Measurements from ENCODE around the gene TRIM66. TPM values are rescaled to one million over a fixed set of nuclear protein-coding genes. Genes with fewer than 3 reads are reported as not detected.

TRIM66 gene
- total RNA-seq, 1 experiment from 2014 or later = 2.1 TPM

DNA sequence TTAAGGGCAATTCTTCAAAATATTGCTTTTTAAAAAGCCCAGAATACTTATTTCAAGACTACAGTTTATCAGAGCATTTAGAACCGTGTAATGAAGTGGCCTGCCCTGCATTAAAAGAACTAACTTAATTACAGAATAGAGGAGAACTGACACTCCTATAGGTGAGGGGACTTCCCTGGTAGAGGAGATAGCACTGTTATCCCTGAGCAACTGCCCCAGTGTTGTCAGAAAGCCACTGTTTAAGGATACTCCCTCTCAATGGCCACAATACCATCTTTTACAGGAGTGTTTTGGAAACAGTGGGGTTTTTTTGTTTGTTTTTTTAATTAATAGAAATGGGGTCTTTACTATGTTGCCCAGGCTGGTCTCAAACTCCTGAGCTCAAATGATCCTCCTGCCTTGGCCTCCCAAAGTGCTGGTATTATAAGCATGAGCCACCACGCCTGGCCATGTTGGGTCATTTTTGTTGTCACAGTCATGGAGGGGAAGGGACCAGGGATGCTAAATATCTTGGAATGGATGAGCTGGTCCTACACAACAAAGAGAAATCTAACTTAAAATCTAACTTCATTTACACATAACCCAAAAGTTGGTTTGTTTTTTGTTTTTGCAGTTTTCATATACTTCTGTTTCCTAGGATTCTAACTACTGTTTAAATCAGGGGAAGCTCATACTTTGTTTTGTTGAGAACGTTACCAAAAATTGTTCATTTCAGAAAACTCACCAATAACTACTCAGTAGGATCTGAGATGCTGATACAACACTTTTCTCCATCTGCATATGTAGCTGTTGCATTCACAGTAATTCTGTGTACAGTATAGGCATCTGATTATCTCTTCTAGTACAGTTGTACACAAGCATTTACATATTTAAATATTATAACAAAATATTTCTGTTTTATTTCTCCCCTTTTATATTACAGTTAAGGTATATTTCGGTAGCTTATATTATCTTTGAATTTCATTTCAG, 8.2 kb upstream of the TRIM66 start:
- Histone ChIP-seq H3K79me1 (ENCODE audit: insufficient read depth, low read depth, low read length, poor library complexity, severe bottlenecking) (no peaks in the 10 kb centered on the region), H3K79me2 (ENCODE audit: insufficient read depth, low read length) (no peaks in the 10 kb centered on the region; the same call in 1 of the 2 replicates), H3K18ac (ENCODE audit: insufficient read length, low read depth, low read length) (no peak overlapping the region), H2AK5ac (ENCODE audit: insufficient read length, low read length) (no peak overlapping the region), H2BK12ac (ENCODE audit: insufficient read length, low read depth, low read length) (no peak overlapping the region), H3K4me2 (ENCODE audit: insufficient read depth, insufficient read length, low read length) (no peak overlapping the region), H3K14ac (ENCODE audit: insufficient read depth, low read length) (no peak overlapping the region), H3K9me3 (ENCODE audit: control insufficient read depth, low read depth, low read length) (no peaks in the 10 kb centered on the region), H3K23ac (ENCODE audit: insufficient read length, low read depth, low read length) (no peak overlapping the region), H2BK5ac (ENCODE audit: insufficient read length, low read length) (no peak overlapping the region), H3K23me2 (ENCODE audit: insufficient read length, low read depth, low read length, poor library complexity, severe bottlenecking) (peaks cover 4% of the 10 kb centered on the region), H4K5ac (ENCODE audit: insufficient read length, low read depth, low read length) (no peak overlapping the region), H2AFZ (ENCODE audit: low read length) (no peak overlapping the region), H4K8ac (replicated peaks; ENCODE audit: insufficient read length, low read depth, low read length) (no peak overlapping the region), H2BK120ac (ENCODE audit: low read depth, low read length, poor library complexity, severe bottlenecking) (no peak overlapping the region), H3K56ac (ENCODE audit: insufficient read length, low read depth, low read length) (no peak overlapping the region), H4K91ac (ENCODE audit: insufficient read length, low read depth, low read length) (no peak overlapping the region), H3K9ac (ENCODE audit: extremely low read depth, insufficient read length, low read length) (no peak overlapping the region), H2BK20ac (ENCODE audit: low read depth, low read length, poor library complexity, severe bottlenecking) (no peak overlapping the region), H3T11ph (ENCODE audit: low read length) (no peak overlapping the region), H2BK15ac (ENCODE audit: low read depth, low read length) (no peak overlapping the region), H3K4ac (ENCODE audit: low read depth, low read length) (no peak overlapping the region), H4K20me1 (ENCODE audit: control insufficient read depth, insufficient read depth, insufficient read length) (no peaks in the 10 kb centered on the region), H3K27me3 (ENCODE audit: insufficient read depth, low read length) (no peaks in the 10 kb centered on the region), H3K27ac (ENCODE audit: insufficient read length, low read depth, low read length) (no peak overlapping the region), H3K4me1 (ENCODE audit: insufficient read depth, low read length) (peaks cover 3% of the 10 kb centered on the region; the same call in 1 of the 2 replicates)
- Mint-ChIP-seq H3K36me3 (ENCODE audit: insufficient read depth in 1 of 3, low read depth in 3 of 3) (peaks cover 36 to 87% (median 62%) of the 10 kb centered on the region in 3 experiments; a peak in 6 of 7 replicates), H3K4me1 (peaks cover 33 to 46% of the 10 kb centered on the region in 2 experiments), H3K27me3 (ENCODE audit: low read depth) (no peaks in the 10 kb centered on the region; the same call in 1 of the 2 replicates), H3K9me3 (no peaks in the 10 kb centered on the region; a peak in 1 of 5 replicates), H3K27ac (peak overlapping the region in 1 of 3 experiments; percentile 98; a peak in 2 of 7 replicates), H3K4me3 (no peak overlapping the region)
- TF ChIP-seq, protein P1, sequence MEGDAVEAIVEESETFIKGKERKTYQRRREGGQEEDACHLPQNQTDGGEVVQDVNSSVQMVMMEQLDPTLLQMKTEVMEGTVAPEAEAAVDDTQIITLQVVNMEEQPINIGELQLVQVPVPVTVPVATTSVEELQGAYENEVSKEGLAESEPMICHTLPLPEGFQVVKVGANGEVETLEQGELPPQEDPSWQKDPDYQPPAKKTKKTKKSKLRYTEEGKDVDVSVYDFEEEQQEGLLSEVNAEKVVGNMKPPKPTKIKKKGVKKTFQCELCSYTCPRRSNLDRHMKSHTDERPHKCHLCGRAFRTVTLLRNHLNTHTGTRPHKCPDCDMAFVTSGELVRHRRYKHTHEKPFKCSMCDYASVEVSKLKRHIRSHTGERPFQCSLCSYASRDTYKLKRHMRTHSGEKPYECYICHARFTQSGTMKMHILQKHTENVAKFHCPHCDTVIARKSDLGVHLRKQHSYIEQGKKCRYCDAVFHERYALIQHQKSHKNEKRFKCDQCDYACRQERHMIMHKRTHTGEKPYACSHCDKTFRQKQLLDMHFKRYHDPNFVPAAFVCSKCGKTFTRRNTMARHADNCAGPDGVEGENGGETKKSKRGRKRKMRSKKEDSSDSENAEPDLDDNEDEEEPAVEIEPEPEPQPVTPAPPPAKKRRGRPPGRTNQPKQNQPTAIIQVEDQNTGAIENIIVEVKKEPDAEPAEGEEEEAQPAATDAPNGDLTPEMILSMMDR (conservative IDR thresholded peaks at IDR 0.05) = no peak
- WGBS (ENCODE audit: extremely low coverage, insufficient read length, low lambda C conversion rate) = no CpG with 5 or more reads among the region's 4 CpGs
- peak; percentile 7 for DNase-seq
